Fibroblast of pulmonary artery (primary cell): ENCODE results near the gene SLC16A5.
"Not testable (repeated sequence)": the region's sequence is repeated elsewhere in the genome, so short reads cannot be mapped to it uniquely, and the experiment has no call there.

ENCODE experiments used
- DNase-seq: peaks from one replicate; pipeline ENCODE4 v3.0.0-alpha.2; 2010; ENCODE audit warnings: low read depth
- H3K4me3 ChIP-seq: replicated peaks from 2 replicates; pipeline ENCODE4 v1.5.1; 2011; ENCODE audit warnings: low read depth, mild to moderate bottlenecking, control low read depth, low read length, moderate library complexity
- CTCF ChIP-seq: IDR thresholded peaks from 2 replicates; pipeline ENCODE4 v1.5.1; 2011; ENCODE audit warnings: mild to moderate bottlenecking, control low read depth, low read length, inconsistent platforms; ENCODE audit errors: missing control alignments

Gene SLC16A5

GRCh38 chr17:75128694-75129505 lies 41.1 kb downstream of the SLC16A5 start:
- no peak for DNase-seq
- no peak overlapping the region for H3K4me3 ChIP-seq
- no peak for TF ChIP-seq CTCF

DNA sequence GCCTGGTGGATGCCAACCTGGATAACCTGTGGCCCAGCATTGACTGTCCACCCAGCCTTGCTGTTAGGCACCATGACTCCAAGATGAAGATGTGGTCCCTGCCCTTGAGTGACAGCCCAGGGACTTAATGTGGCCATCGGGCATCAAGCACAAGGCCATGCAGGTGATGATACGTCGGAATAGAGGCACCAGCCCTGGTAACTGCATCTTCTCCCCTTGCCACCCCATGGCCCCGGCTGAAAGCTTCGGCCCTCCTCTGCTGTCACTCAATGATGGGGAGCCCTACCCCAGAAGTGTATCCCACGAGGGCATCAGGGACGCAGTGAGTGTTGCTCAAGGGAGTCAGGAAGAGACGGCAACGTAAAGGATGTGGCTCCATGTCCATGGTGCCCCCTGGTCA lies 41.8 kb downstream of the SLC16A5 start:
- H3K4me3 ChIP-seq: no peak overlapping the region
- TF ChIP-seq CTCF: no peak
- DNase-seq: no peak

DNA sequence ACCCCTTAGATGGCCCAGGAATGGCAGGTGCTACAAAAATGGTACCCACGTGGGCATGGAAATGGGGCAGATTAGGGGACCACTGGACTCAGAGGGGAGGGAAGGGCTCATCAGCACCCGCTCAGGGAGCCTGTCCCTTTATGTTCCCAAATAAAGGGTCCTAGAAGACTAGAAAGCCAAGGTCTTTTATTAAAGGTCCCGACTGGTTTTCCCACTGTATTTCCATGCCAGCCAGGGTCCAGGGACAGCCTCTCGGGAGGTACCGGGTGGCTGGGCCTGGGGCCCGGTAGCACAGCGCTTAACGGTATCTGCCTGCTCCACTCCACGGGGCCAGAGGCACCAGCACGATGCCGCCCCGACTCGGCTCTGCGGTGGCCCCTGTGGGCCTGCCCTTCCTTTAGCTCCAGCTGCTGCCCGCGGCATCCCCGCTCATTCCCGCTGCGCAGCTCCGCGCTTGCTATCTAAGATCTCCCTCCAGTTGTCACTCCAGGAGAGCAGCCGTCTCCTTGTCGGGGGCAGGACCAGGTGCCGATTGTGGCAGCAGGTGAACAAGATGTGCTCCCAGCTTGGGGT lies 42.4 kb downstream of the SLC16A5 start:
- peak overlapping the region; percentile 73 for H3K4me3 ChIP-seq
- DNase-seq: no peak
- TF ChIP-seq CTCF: no peak

GRCh38 chr17:75130632-75131277 lies 43.0 kb downstream of the SLC16A5 start:
- TF ChIP-seq CTCF: peak; percentile 62
- DNase-seq: peak; percentile 67
- peak overlapping the region; percentile 73 for H3K4me3 ChIP-seq

DNA sequence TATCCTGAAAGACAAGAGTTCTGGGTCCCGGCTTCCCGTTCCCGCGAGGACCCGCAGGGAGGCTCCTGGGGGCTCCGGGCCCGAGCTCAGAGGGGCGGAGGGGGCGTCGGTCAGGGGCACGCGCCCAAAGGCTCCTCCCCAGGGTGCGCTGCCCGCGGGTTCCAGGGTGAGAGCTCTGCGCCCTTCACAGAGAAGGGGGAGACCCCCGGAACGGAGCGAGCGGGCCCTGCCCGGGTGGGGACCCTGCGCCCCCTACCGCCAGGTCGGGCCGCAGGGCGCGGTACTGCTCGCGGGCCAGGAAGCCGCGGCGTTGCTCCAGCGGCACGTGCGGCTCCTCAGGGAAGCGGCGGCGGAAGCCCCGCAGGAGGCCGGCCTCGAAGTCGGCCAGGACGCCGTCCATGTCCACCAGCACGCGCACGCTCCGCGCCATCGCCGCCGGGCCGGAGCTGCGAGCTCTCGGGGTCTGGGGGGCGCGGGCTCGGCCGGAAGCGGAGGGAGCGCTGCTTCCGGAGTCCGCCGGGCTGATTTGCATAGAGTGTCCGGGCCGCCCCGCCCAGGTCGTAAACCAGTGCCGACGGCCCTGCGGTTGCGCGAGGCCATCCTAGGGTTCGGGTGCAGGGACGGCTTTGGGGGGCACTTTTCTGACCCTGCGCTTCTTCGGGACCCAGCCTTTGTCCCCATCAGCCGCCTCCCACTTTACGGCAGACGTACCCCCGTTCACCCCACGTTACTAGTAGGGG lies 43.7 kb downstream of the SLC16A5 start, which contains the start of gene NT5C:
NT5C (minus strand) TSS at position 465 of the 740 bp plus-strand sequence; CDS start at position 430, 35 bp downstream.
- peak; percentile 27 for TF ChIP-seq CTCF
- H3K4me3 ChIP-seq: peak within 1 kb of the TSS; percentile 73
- peak; percentile 75 for DNase-seq

- not testable (repeated sequence) for DNase-seq
- peak overlapping the region; percentile 73 for H3K4me3 ChIP-seq
Measured at GRCh38 chr17:75132018-75133000, 44.6 kb downstream of the SLC16A5 start.
